GM13976 (cell line): Measurements from ENCODE around the gene CTDSP1.

Experiments used
- DNase-seq: peaks from one replicate; pipeline ENCODE4 v3.0.0; 2012; ENCODE audit warnings: low spot score
- CTCF ChIP-seq: IDR thresholded peaks from 2 replicates; pipeline ENCODE4 v1.5.1; 2012; ENCODE audit warnings: borderline replicate concordance, mild to moderate bottlenecking; ENCODE audit not compliant: insufficient read depth; ENCODE audit errors: extremely low read depth, missing control alignments, control extremely low read depth
- in situ Hi-C: fragments of 300-500 bp; cut with MboI; formaldehyde crosslinking; loops from one replicate; pipeline ENCODE4 v1.12.0; 2022; ENCODE audit warnings: low sequenced_read_pairs, mixed read lengths, inconsistent platforms; ENCODE audit not compliant: unreplicated experiment

The CTDSP1 gene

DNA sequence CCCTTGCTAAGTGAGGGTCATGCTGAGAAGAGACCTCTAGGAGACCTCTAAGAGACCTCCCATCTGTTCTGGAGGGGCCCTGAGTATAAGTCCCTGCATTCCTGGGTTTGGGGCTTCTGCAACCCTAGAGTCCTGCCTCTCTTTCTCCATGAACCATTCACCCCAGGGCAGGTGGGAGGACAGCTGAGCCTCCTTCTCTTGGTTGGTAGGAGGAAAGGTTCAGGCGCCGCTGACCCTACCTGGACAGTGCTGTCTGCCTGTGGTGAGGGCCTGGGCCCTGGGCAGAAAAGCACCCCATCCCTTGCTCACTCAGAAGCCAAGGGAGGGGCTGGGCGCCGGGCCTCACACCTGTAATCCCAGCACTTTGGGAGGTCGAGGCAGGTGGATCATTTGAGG, 18.7 kb downstream of the CTDSP1 start:
- in situ Hi-C loops = loop anchor here (25.0 kb wide), 2 partner anchors 219 to 419 kb away; partner anchors contain the start of gene PRKAG3
- no peak for TF ChIP-seq CTCF
- no peak for DNase-seq

GRCh38 chr2:218418717-218419458, 19.2 kb downstream of the CTDSP1 start, which contains the start of gene VIL1:
Gene VIL1 (plus strand): TSS chr2:218419123. CDS start chr2:218423779, 4,656 bp downstream.
- DNase-seq = no peak
- TF ChIP-seq CTCF = no peak
- in situ Hi-C loops = loop anchor here (25.0 kb wide), 2 partner anchors 218 to 418 kb away; partner anchors contain the start of gene PRKAG3

DNA sequence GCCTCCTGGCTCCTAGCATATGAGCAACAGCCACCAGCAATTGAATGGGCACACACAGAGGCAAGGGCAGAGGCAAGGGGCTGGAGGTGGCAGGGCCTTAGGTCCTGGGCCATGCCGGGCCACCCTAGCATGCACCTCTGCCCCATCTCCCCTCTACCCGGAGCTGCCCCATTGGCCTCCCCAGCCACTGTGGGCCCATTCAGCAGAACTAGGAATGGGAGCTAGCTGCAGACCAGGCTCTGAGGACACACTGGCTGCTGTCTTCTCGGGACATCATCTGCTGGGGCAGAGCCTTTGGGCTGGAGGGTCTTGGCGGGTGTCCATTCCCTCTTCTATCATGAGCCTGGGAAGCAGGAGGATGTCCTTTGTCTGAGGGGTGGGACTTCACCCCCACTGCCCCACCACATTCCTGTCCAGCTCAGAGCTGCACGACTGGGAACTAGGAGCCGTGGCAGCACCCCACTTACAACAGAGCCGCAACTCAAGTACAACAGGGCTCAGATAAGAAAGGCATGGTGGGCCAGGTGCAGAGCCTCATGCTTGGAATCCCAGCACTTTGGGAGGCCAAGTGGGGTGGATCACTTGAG, 20.1 kb downstream of the CTDSP1 start:
- in situ Hi-C loops = loop anchor here (25.0 kb wide), 2 partner anchors 218 to 418 kb away; partner anchors contain the start of gene PRKAG3
- DNase-seq = no peak
- no peak for TF ChIP-seq CTCF

- no peak for TF ChIP-seq CTCF
- in situ Hi-C loops = loop anchor here (25.0 kb wide), 2 partner anchors 216 to 416 kb away; partner anchors contain the start of gene PRKAG3
- no peak for DNase-seq
Observed at GRCh38 chr2:218421027-218421426, 21.4 kb downstream of the CTDSP1 start.

DNA sequence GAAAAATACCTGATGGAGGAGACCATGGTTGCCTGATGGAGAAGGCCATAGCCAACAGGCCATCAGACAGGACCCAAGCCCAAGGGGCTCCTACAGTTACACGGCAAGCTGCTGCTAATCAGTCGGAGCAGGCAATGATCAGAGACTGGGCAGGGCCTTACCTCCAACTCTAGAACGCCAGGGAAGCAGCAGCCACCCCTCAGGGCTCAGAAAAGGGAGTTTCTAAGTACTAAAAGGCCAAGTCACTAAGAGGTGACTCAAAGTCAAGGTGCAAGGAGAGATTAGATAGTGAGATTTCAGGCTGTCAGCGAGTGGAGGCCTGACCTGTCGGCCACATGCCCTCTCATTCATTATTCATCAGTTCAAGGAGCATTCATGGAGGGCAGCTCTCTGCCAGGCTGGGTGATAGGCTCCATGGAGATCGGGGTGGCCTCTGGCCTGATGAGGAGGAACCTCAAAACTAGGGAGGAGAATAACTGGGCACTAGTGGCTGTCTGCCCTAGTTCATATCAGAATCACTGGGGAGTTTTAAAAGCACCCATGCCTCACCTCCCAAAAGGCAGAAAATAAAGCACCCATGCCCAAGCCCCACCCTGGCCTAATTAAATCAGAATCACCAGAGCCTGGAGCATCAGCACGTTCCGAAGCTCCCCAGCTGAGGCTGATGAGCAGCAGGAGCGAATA, 22.9 kb downstream of the CTDSP1 start:
- no peak for DNase-seq
- in situ Hi-C loops = loop anchor here (25.0 kb wide), 2 partner anchors 215 to 415 kb away; partner anchors contain the start of gene PRKAG3
- no peak for TF ChIP-seq CTCF

GRCh38 chr2:218423584-218423983, 23.9 kb downstream of the CTDSP1 start:
- DNase-seq = no peak
- in situ Hi-C loops = loop anchor here (25.0 kb wide), 2 partner anchors 214 to 414 kb away; partner anchors contain the start of gene PRKAG3
- no peak for TF ChIP-seq CTCF
